Activated CD4-positive, alpha-beta T cell treated with anti-CD3 and anti-CD28 coated beads, Interleukin-2, amount 10 ng/mL, durations not matched to agents 7 days and 5 days (primary cell): ENCODE measurements around the gene CRABP2. TPM values are rescaled to one million over a fixed set of nuclear protein-coding genes. Genes with fewer than 3 reads are reported as not detected.

Experiments used
- CTCF ChIA-PET: fragments of 350-600 bp; sonication (Branson Sonifier 250); formaldehyde crosslinking; loops from one replicate; lab custom pipeline; 2021; ENCODE audit warnings: antibody characterized with exemption; lab: Charles Lee
- POLR2A ChIA-PET: fragments of 350-600 bp; sonication (Branson Sonifier 250); formaldehyde crosslinking; loops from one replicate; lab custom pipeline; 2021; ENCODE audit warnings: antibody characterized with exemption; lab: Charles Lee
- DNase-seq: peaks from one replicate; pipeline ENCODE4 v3.0.0-alpha.2; 2020
- H3K27ac Mint-ChIP-seq: one replicate; pipeline ENCODE4 v1.8.0; 2021; ENCODE audit warnings: mild to moderate bottlenecking, moderate library complexity, mixed read lengths
- H3K27me3 Mint-ChIP-seq: one replicate; pipeline ENCODE4 v1.8.0; 2021; ENCODE audit warnings: mixed read lengths
- H3K36me3 Mint-ChIP-seq: one replicate; pipeline ENCODE4 v1.8.0; 2021; ENCODE audit warnings: low read depth, mixed read lengths
- H3K4me1 Mint-ChIP-seq: one replicate; pipeline ENCODE4 v1.8.0; 2021; ENCODE audit warnings: mixed read lengths
- H3K4me3 Mint-ChIP-seq: one replicate; pipeline ENCODE4 v1.8.0; 2021; ENCODE audit warnings: mild to moderate bottlenecking, moderate library complexity, mixed read lengths
- H3K9me3 Mint-ChIP-seq: one replicate; pipeline ENCODE4 v1.8.0; 2021; ENCODE audit warnings: mixed read lengths
- total RNA-seq, 2 experiments: library from RNA; stranded (reverse); gene quantifications; one replicate each; pipeline ENCODE4 v1.2.3, GENCODE V29; 2021

Gene CRABP2
- total RNA-seq, 2 experiments from 2014 or later = 0.77 to 1.1 TPM

DNA sequence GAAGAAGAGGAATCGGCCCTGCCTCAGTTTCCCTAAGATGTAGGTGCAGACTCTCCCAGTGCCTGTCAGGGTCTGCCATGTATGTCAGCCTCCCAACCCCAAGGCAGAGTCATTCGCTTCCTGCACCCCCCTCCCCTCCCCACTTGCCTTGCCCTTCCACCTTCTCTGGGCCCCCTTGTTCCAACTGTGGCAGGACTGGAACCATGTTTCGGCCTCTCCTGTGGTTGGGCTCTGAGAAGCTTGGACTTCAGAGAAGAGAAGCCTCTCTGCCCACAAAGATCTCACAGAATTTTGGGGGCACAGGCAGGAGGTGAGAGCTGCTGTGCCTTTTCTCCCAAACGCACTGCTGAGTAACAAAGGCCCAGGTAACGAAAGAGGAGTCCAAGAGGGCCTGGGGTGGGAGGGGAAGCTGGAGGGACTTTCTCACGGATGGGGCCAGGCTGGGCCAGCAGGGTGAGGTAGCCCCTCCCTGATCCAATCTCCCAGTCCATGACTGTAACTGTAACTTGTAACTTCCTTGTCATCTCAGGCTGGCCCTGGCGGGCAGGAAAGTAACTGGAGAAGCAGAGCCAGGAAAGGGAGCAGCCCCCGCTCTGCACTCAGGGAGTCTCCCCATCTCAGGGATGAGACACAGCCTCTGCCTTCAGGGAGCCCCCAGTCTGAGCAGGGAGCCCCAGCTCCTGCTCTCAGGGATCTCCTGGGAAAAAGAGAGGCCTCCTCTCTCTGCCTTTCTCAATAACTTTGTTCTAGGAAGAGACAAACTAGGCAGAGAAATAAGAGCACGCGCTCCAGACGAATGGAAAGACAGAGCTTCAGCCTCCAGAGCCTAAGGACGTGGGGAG is 11.3 kb downstream of the CRABP2 start:
- Mint-ChIP-seq H3K36me3 (no peaks in the 10 kb centered on the region), H3K9me3 (no peaks in the 10 kb centered on the region), H3K27me3 (peaks cover 58% of the 10 kb centered on the region), H3K4me1 (peaks cover 24% of the 10 kb centered on the region), H3K27ac (no peak overlapping the region), H3K4me3 (no peak overlapping the region)
- no peak for DNase-seq
- POLR2A ChIA-PET = no interaction called here
- CTCF ChIA-PET = interaction anchor here (0.6 to 3.8 kb wide), 4 partner anchors 12 to 749 kb away, joined by 3 to 13 read pairs (median 6); partner anchors contain the start of gene CRABP2

DNA sequence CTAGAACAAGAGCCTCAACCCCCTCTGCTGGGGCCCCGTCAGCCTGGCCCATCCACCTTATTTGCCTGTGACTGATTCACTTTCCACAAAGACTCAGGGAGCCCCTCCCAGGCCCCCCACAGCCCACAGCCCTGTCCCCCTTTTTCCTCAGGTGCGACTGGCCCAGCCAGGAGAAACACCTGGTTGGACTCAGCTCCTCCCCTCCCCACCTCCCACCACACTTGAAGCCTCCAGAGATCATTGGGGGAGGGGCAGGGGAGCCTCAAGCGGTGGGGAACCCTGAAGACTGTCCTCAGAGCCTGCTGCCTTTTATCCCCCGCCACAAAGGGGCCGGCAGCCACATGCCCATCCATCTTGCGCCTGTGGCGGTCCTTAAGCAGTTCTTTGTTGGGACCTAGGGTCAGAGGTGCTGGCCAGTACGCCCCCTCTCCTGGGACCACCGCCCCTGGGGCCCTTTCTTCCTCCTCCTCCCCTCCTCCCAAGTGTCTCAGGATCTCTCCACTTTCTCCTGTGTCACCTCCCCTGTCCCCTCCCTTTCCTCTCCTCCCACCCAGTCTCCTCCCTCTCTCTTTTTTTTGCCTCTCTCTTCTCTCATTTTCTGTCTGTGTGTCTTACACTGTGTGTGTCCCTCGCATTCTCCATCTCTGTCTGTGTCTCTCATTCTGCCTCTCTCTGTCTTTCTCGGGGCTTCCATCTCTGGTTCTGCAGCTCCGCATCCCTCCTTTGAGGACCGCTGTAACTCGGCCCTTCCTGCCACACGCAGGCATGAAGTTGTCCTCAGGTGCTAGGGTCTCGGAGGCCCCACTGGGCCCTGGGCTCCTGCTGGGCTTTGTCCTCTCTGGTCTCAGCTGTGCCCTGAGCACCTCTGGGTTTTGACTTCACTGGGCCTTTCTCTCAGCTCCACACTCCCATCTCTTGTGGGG is 12.2 kb downstream of the CRABP2 start:
- ChIA-PET CTCF (interaction anchor here (2.1 to 5.0 kb wide), 3 partner anchors 13 to 35 kb away, joined by 8 to 106 read pairs (median 13); partner anchors contain the start of genes CRABP2, ISG20L2 and METTL25B), POLR2A (no interaction called here)
- H3K4me1 Mint-ChIP-seq = peaks cover 24% of the 10 kb centered on the region
- no peak overlapping the region for H3K27ac Mint-ChIP-seq
- DNase-seq = peak; percentile 36
- no peaks in the 10 kb centered on the region for H3K36me3 Mint-ChIP-seq
- H3K4me3 Mint-ChIP-seq = no peak overlapping the region
- H3K27me3 Mint-ChIP-seq = peaks cover 66% of the 10 kb centered on the region
- no peaks in the 10 kb centered on the region for H3K9me3 Mint-ChIP-seq

DNA sequence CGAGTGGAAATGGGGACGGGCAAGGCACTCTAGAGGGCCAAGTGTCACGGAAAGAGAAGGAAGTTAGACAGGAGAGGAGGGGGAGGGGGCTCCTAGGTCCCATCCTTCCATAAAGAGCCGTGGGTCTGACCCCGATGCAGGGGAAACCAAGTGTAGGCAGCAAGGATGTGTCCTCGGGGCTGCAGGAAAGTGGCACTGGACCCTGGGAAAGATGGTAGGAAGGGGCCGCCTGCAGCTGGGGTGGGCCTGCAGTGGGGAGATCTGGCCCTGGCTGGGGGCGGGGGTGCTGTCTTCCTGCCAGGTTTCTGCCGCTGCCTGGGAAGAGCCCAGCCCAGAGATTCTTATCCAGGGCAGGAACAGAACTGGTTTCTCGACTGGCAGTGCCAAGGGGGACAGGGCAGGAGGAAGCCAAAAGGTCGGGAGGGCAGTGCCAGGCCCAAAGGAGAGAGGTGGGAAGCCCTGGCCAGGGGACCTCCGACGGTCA is 12.9 kb downstream of the CRABP2 start:
- Mint-ChIP-seq H3K4me3 (no peak overlapping the region), H3K4me1 (peaks cover 24% of the 10 kb centered on the region), H3K27ac (no peak overlapping the region), H3K9me3 (no peaks in the 10 kb centered on the region), H3K27me3 (peaks cover 66% of the 10 kb centered on the region), H3K36me3 (no peaks in the 10 kb centered on the region)
- ChIA-PET CTCF (interaction anchor here (0.9 to 5.0 kb wide), 6 partner anchors 11 to 235 kb away, joined by 3 to 106 read pairs (median 38); partner anchors contain the start of genes CRABP2, ISG20L2, METTL25B and NES), POLR2A (no interaction called here)
- DNase-seq = no peak

GRCh38 chr1:156691665-156692440 is 13.5 kb downstream of the CRABP2 start:
- no peak overlapping the region for H3K27ac Mint-ChIP-seq
- no peaks in the 10 kb centered on the region for H3K9me3 Mint-ChIP-seq
- DNase-seq = no peak
- POLR2A ChIA-PET = no interaction called here
- H3K27me3 Mint-ChIP-seq = peaks cover 66% of the 10 kb centered on the region
- H3K4me3 Mint-ChIP-seq = no peak overlapping the region
- CTCF ChIA-PET = interaction anchor here (0.6 to 5.0 kb wide), 14 partner anchors 7 to 236 kb away, joined by 3 to 106 read pairs (median 6); partner anchors contain the start of genes CRABP2, ISG20L2, METTL25B and NES
- H3K4me1 Mint-ChIP-seq = peaks cover 24% of the 10 kb centered on the region
- H3K36me3 Mint-ChIP-seq = no peaks in the 10 kb centered on the region

DNA sequence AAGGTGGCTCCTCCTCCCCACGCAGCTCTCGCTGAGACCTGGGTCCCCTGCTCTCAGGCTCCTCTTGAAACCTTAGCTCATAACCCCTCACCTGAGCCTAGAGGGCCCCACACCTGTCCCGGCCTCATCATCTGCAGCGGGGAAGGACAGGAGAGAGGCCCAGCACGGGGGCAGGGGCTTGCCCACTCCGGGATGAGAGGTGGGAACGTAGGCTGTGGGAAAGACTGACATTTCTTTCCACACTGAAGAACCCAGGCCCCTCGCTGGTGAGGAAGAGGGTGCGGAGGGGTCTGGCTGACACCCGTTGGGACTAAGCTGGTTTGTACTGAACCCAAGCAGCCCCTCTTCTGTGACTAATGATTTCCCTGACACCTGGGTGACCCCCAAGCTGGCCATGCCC is 14.2 kb downstream of the CRABP2 start:
- ChIA-PET CTCF (interaction anchor here (0.6 to 5.0 kb wide), 16 partner anchors 7 to 236 kb away, joined by 3 to 106 read pairs (median 6); partner anchors contain the start of genes CRABP2, ISG20L2, METTL25B and MRPL24), POLR2A (no interaction called here)
- Mint-ChIP-seq H3K36me3 (no peaks in the 10 kb centered on the region), H3K27me3 (peaks cover 62% of the 10 kb centered on the region), H3K27ac (no peak overlapping the region), H3K4me1 (peaks cover 24% of the 10 kb centered on the region), H3K9me3 (no peaks in the 10 kb centered on the region), H3K4me3 (no peak overlapping the region)
- DNase-seq = no peak

- DNase-seq = no peak
- Mint-ChIP-seq H3K4me3 (no peak overlapping the region), H3K36me3 (no peaks in the 10 kb centered on the region), H3K27ac (no peak overlapping the region), H3K27me3 (peaks cover 63% of the 10 kb centered on the region), H3K9me3 (no peaks in the 10 kb centered on the region), H3K4me1 (peaks cover 24% of the 10 kb centered on the region)
- ChIA-PET POLR2A (no interaction called here), CTCF (interaction anchor here (1.1 to 5.0 kb wide), 18 partner anchors 8 to 199 kb away, joined by 3 to 106 read pairs (median 7); partner anchors contain the start of genes CRABP2, ISG20L2, METTL25B and MRPL24)
These were observed 14.7 kb downstream of the CRABP2 start for GRCh38 chr1:156690675-156691036.

DNA sequence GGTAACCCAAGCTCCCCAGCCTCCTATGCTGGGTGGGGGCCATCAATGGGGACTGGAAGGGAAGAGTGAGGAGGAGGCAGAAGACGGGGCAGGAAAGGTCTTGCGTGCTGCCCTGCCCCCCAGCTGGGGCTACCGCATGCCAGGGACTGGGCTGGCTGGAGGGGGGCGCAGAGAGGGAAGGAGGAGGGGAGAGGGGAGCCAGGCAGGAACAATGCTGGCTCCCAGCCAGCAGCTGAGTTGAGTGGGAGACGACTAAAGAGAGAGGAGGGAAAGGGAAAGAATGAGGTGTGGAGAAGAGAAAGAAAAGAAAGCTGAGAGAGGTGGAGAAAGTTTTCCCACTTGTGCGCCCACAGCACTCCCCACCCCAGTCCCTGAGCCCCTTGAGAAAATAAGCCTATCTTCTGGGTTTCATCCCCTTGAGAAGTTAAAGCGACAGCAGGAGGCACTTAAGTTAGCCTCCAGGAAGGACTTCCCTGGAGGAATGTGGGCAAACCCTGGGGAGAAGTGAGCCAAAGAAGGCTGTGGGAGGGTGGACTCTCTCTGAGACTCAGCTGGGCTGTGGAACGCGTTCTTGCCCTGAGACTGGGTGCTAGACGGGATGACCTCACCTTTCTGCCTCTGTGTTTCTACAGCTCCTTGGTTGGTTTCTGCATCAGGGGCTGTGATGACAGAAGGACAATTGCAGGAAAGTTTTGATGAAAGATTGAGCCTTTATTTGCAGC is 15.3 kb downstream of the CRABP2 start:
- H3K4me1 Mint-ChIP-seq = peaks cover 24% of the 10 kb centered on the region
- no peaks in the 10 kb centered on the region for H3K36me3 Mint-ChIP-seq
- H3K4me3 Mint-ChIP-seq = no peak overlapping the region
- ChIA-PET POLR2A (no interaction called here), CTCF (interaction anchor here (0.6 to 5.0 kb wide), 46 partner anchors 9 to 233 kb away, joined by 3 to 106 read pairs (median 4); partner anchors contain the start of genes CRABP2, HDGF, ISG20L2 and LRRC71)
- peaks cover 67% of the 10 kb centered on the region for H3K27me3 Mint-ChIP-seq
- no peaks in the 10 kb centered on the region for H3K9me3 Mint-ChIP-seq
- H3K27ac Mint-ChIP-seq = no peak overlapping the region
- no peak for DNase-seq

GRCh38 chr1:156689035-156689952 is 16.1 kb downstream of the CRABP2 start:
- CTCF ChIA-PET = interaction anchor here (0.6 to 5.0 kb wide), 44 partner anchors 9 to 232 kb away, joined by 3 to 106 read pairs (median 4); partner anchors contain the start of genes CRABP2, HDGF, ISG20L2 and LRRC71
- peaks cover 31% of the 10 kb centered on the region for H3K4me1 Mint-ChIP-seq
- H3K4me3 Mint-ChIP-seq = no peak overlapping the region
- no peaks in the 10 kb centered on the region for H3K36me3 Mint-ChIP-seq
- peak; percentile 76 for DNase-seq
- no peak overlapping the region for H3K27ac Mint-ChIP-seq
- H3K27me3 Mint-ChIP-seq = peaks cover 63% of the 10 kb centered on the region
- POLR2A ChIA-PET = interaction anchor here (0.8 kb wide), 1 partner anchor 37 kb away, joined by 4 read pairs; no protein-coding TSS in a partner anchor
- H3K9me3 Mint-ChIP-seq = no peaks in the 10 kb centered on the region

- Mint-ChIP-seq H3K9me3 (no peaks in the 10 kb centered on the region), H3K27me3 (peaks cover 41% of the 10 kb centered on the region), H3K4me3 (no peak overlapping the region), H3K36me3 (no peaks in the 10 kb centered on the region), H3K4me1 (peaks cover 19% of the 10 kb centered on the region), H3K27ac (no peak overlapping the region)
- ChIA-PET POLR2A (no interaction called here), CTCF (interaction anchor here (0.6 to 4.8 kb wide), 13 partner anchors 9 to 2000 kb away, joined by 3 to 31 read pairs (median 4); partner anchors contain the start of gene CRABP2)
- DNase-seq = peak; percentile 54
These were observed 21.1 kb downstream of the CRABP2 start for GRCh38 chr1:156684227-156684782.
